IMR-90 (cell line): ENCODE data around the gene EFEMP2. TPM values are rescaled to one million over a fixed set of nuclear protein-coding genes. Genes with fewer than 3 reads are reported as not detected.
A peak's percentile ranks its signal among the peaks of the same experiment; 100 is the strongest.

Experiments
- ATAC-seq: fragments of 200-7000 bp; cut with Tn5 transposase; 2 replicates; pipeline ENCODE4 v1.9.1; 2020; ENCODE audit warnings: low read depth, mild to moderate bottlenecking, moderate library complexity
- BruUV-seq: library from RNA; stranded (reverse); fragments of 400-500 nt; replicated peaks from 2 replicates; lab custom pipeline; 2021; lab: Mats Ljungman, UMichigan
- CTCF ChIA-PET: fragments of 300-600 bp; formaldehyde crosslinking; extraction: SDS; loops from one replicate; lab custom pipeline; 2021; ENCODE audit warnings: antibody characterized with exemption; lab: Yijun Ruan, JAX
- POLR2A ChIA-PET: fragments of 300-600 bp; sonication (Branson Sonifier 250); formaldehyde crosslinking; loops from one replicate; lab custom pipeline; 2022; ENCODE audit warnings: antibody characterized with exemption; ENCODE audit not compliant: unreplicated experiment; lab: Charles Lee
- DNase-seq: peaks from one replicate; pipeline ENCODE4 v3.0.0; 2013
- H2AFZ ChIP-seq: replicated peaks from 2 replicates; pipeline ENCODE3; 2013; ENCODE audit warnings: low read length, mild to moderate bottlenecking; ENCODE audit not compliant: poor library complexity
- H2AK5ac ChIP-seq: 2 replicates; pipeline ENCODE4 v1.6.1; 2013; ENCODE audit warnings: low read depth, low read length, inconsistent platforms
- H2AK9ac ChIP-seq: replicated peaks from 2 replicates; pipeline ENCODE3; 2013; ENCODE audit warnings: mild to moderate bottlenecking, low read depth, low read length, moderate library complexity; ENCODE audit not compliant: poor library complexity
- H2BK120ac ChIP-seq: 2 replicates; pipeline ENCODE4 v1.6.1; 2013; ENCODE audit warnings: low read depth, low read length, inconsistent platforms
- H2BK15ac ChIP-seq: 3 replicates; pipeline ENCODE4 v1.6.1; 2013; ENCODE audit warnings: low read depth, low read length, inconsistent platforms
- H2BK20ac ChIP-seq: 2 replicates; pipeline ENCODE4 v1.6.1; 2013; ENCODE audit warnings: low read depth, mild to moderate bottlenecking, inconsistent platforms, low read length, moderate library complexity
- H2BK5ac ChIP-seq: 2 replicates; pipeline ENCODE4 v1.6.1; 2013; ENCODE audit warnings: mild to moderate bottlenecking, low read depth, low read length, inconsistent platforms; ENCODE audit not compliant: poor library complexity, severe bottlenecking
- H3K14ac ChIP-seq: replicated peaks from 2 replicates; pipeline ENCODE4 v1.6.1; 2013; ENCODE audit warnings: low read depth, low read length, inconsistent platforms
- H3K18ac ChIP-seq: 2 replicates; pipeline ENCODE4 v1.6.1; 2013; ENCODE audit warnings: low read depth, low read length, control low read depth
- H3K23ac ChIP-seq: 2 replicates; pipeline ENCODE4 v1.6.1; 2013; ENCODE audit warnings: low read depth, low read length, inconsistent platforms
- H3K27ac ChIP-seq: 2 replicates; pipeline ENCODE4 v1.5.1; 2013; ENCODE audit warnings: mild to moderate bottlenecking, control low read depth, low read length; ENCODE audit not compliant: insufficient read depth
- H3K27me3 ChIP-seq: 2 replicates; pipeline ENCODE4 v1.6.1; 2013; ENCODE audit warnings: low read length; ENCODE audit not compliant: control insufficient read depth, insufficient read depth
- H3K36me3 ChIP-seq: 2 replicates; pipeline ENCODE4 v1.6.1; 2013; ENCODE audit warnings: low read length, mixed read lengths; ENCODE audit not compliant: control insufficient read depth, insufficient read depth
- H3K4ac ChIP-seq: 2 replicates; pipeline ENCODE4 v1.6.1; 2013; ENCODE audit warnings: low read depth, low read length, inconsistent platforms
- H3K4me1 ChIP-seq: 2 replicates; pipeline ENCODE4 v1.6.1; 2013; ENCODE audit warnings: low read length, mixed read lengths; ENCODE audit not compliant: control insufficient read depth, insufficient read depth
- H3K4me2 ChIP-seq: 2 replicates; pipeline ENCODE4 v1.6.1; 2013; ENCODE audit warnings: low read depth, mild to moderate bottlenecking, control low read depth, low read length, moderate library complexity
- H3K4me3 ChIP-seq: 2 replicates; pipeline ENCODE4 v1.5.1; 2013; ENCODE audit warnings: low read depth, mild to moderate bottlenecking, control low read depth, low read length, moderate library complexity; ENCODE audit not compliant: insufficient read depth
- H3K56ac ChIP-seq: 2 replicates; pipeline ENCODE4 v1.6.1; 2013; ENCODE audit warnings: low read length, inconsistent platforms; ENCODE audit not compliant: insufficient read depth; ENCODE audit errors: extremely low read depth
- H3K79me1 ChIP-seq, 2 experiments: 2 replicates each; pipeline ENCODE4 v1.6.1; 2013; ENCODE audit warnings: low read length in 2 of 2, inconsistent platforms in 1 of 2, low read depth in 1 of 2
- H3K9ac ChIP-seq: 2 replicates; pipeline ENCODE4 v1.6.1; 2013; ENCODE audit warnings: low read depth, low read length, control low read depth
- H3K9me1 ChIP-seq: 2 replicates; pipeline ENCODE4 v1.6.1; 2013; ENCODE audit warnings: low read length, inconsistent platforms; ENCODE audit not compliant: insufficient read depth
- H3K9me3 ChIP-seq: 2 replicates; pipeline ENCODE4 v1.6.1; 2013; ENCODE audit warnings: low read length; ENCODE audit not compliant: control insufficient read depth, insufficient read depth
- H4K20me1 ChIP-seq: 2 replicates; pipeline ENCODE4 v1.6.1; 2013; ENCODE audit warnings: low read length, inconsistent platforms; ENCODE audit not compliant: insufficient read depth
- H4K5ac ChIP-seq: 2 replicates; pipeline ENCODE4 v1.6.1; 2013; ENCODE audit warnings: mild to moderate bottlenecking, low read depth, low read length, control low read depth
- H4K8ac ChIP-seq, 2 experiments: 2 replicates each; pipeline ENCODE4 v1.6.1; 2013; ENCODE audit warnings: low read depth in 2 of 2, low read length in 2 of 2, control low read depth in 1 of 2, inconsistent platforms in 1 of 2
- H4K91ac ChIP-seq: 2 replicates; pipeline ENCODE4 v1.6.1; 2013; ENCODE audit warnings: low read depth, low read length, inconsistent platforms; ENCODE audit not compliant: insufficient read depth
- BHLHE40 ChIP-seq: fragments of 150-350 bp; IDR thresholded peaks from 2 replicates; pipeline ENCODE4 v1.6.1; 2016; ENCODE audit warnings: mild to moderate bottlenecking, low read depth, low read length
- CEBPB ChIP-seq: IDR thresholded peaks from 2 replicates; pipeline ENCODE4 v1.6.1; 2012; ENCODE audit warnings: low read depth, low read length, improper control_type of control experiment
- CHD1 ChIP-seq: IDR thresholded peaks from 2 replicates; pipeline ENCODE4 v1.6.1; 2012; ENCODE audit warnings: low read depth, low read length, improper control_type of control experiment
- FOS ChIP-seq: fragments of 150-350 bp; IDR thresholded peaks from 2 replicates; pipeline ENCODE4 v1.6.1; 2016; ENCODE audit warnings: low read depth, low read length
- MAFK ChIP-seq: IDR thresholded peaks from 2 replicates; pipeline ENCODE4 v1.6.1; 2012; ENCODE audit warnings: low read depth, low read length, improper control_type of control experiment
- MAZ ChIP-seq: IDR thresholded peaks from 2 replicates; pipeline ENCODE4 v1.6.1; 2012; ENCODE audit warnings: low read depth, mild to moderate bottlenecking, low read length, improper control_type of control experiment, moderate library complexity, borderline replicate concordance
- MXI1 ChIP-seq: IDR thresholded peaks from 2 replicates; pipeline ENCODE4 v1.6.1; 2012; ENCODE audit warnings: low read depth, mild to moderate bottlenecking, low read length, moderate library complexity, borderline replicate concordance
- NFE2L2 ChIP-seq: fragments of 150-350 bp; IDR thresholded peaks from 2 replicates; pipeline ENCODE4 v1.6.1; 2016; ENCODE audit warnings: low read depth, mild to moderate bottlenecking, low read length
- POLR2A ChIP-seq: IDR thresholded peaks from 2 replicates; pipeline ENCODE4 v1.6.1; 2012; ENCODE audit warnings: mild to moderate bottlenecking, low read depth, low read length
- RAD21 ChIP-seq: IDR thresholded peaks from 2 replicates; pipeline ENCODE4 v1.6.1; 2012; ENCODE audit warnings: low read length, improper control_type of control experiment
- RCOR1 ChIP-seq: IDR thresholded peaks from 2 replicates; pipeline ENCODE4 v1.6.1; 2012; ENCODE audit warnings: mild to moderate bottlenecking, low read length, improper control_type of control experiment; ENCODE audit not compliant: insufficient replicate concordance
- RFX5 ChIP-seq: IDR thresholded peaks from 2 replicates; pipeline ENCODE4 v1.8.0; 2012; ENCODE audit warnings: low read depth, mild to moderate bottlenecking, low read length, moderate library complexity
- SMC3 ChIP-seq: fragments of 150-350 bp; IDR thresholded peaks from 2 replicates; pipeline ENCODE4 v1.6.1; 2016; ENCODE audit warnings: low read depth, mild to moderate bottlenecking, antibody characterized with exemption, low read length, moderate library complexity
- WGBS, 2 experiments: methylation state at CpG; one replicate each; pipeline versions ENCODE4 v1.1.5 to v1.1.7; 2013; ENCODE audit warnings: missing lambda C conversion rate in 2 of 2; ENCODE audit not compliant: insufficient read length in 1 of 2; ENCODE audit errors: extremely low coverage in 2 of 2; 5-methylcytosine and 5-hydroxymethylcytosine counted together
- dilution Hi-C: fragments of 300-500 bp; cut with HindIII; formaldehyde crosslinking; loops from one replicate; pipeline ENCODE4 v1.14.3; 2018; ENCODE audit warnings: low sequenced_read_pairs; ENCODE audit not compliant: unreplicated experiment
- in situ Hi-C: fragments of 300-500 bp; cut with MboI; formaldehyde crosslinking; loops from 3 replicates; pipeline ENCODE4 v1.14.3; 2019; ENCODE audit warnings: low sequenced_read_pairs, inconsistent platforms, mixed read lengths
- intact Hi-C: fragments of 100-400 bp; cut with micrococcal nuclease; formaldehyde crosslinking; loops from 2 replicates; pipeline ENCODE4 v1.10.0; 2022
- polyA plus RNA-seq, 3 experiments: library from polyadenylated mRNA; depleted of rRNA; stranded (reverse); fragments of >200 nt; gene quantifications; 2 replicates each; pipeline ENCODE4 v1.2.3, GENCODE V29; 2012; ENCODE audit warnings: low replicate concordance in 1 of 3
- total RNA-seq: library from RNA; depleted of rRNA; stranded (reverse); fragments of >200 nt; gene quantifications from 2 replicates; pipeline ENCODE4 v1.2.3, GENCODE V29; 2012
- TF ChIP-seq, protein P1 (sequence below): conservative IDR thresholded peaks from 2 replicates; pipeline ENCODE4 v1.5.1; 2012; ENCODE audit warnings: mild to moderate bottlenecking, low read depth, low read length, improper control_type of control experiment
- TF ChIP-seq, protein P2 (sequence below): fragments of 150-350 bp; IDR thresholded peaks from 2 replicates; pipeline ENCODE4 v1.6.1; 2017; ENCODE audit warnings: mild to moderate bottlenecking, antibody characterized with exemption, low read length, low read depth
- TF ChIP-seq, protein P3 (sequence below): fragments of 150-350 bp; IDR thresholded peaks from 2 replicates; pipeline ENCODE4 v1.6.1; 2016; ENCODE audit warnings: low read depth, mild to moderate bottlenecking, low read length, moderate library complexity, borderline replicate concordance

EFEMP2 gene
- total and polyA plus RNA-seq, 2 of the 4 experiments (the other 2 are of a cell fraction): 62.7 to 431 TPM

DNA sequence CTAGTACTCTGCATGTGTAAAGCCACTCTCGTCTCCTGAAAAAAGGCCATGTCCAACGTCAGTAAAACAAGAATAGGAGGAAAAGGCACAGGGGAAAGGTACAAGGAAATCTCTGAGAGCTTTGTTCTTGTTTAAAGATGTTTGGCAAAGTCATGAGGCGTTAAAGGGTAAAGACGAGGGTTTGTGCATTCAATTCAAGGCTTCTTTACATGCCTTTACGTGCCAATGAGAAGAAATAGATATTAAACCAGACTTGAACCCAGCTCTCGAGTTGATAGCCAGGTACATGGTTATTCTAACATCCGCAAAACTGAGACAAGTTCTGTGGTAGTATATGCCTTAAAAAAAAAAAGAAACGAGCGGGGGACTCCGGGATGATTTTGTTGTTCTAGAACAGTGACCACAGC, 13.9 kb downstream of the EFEMP2 start:
- Histone ChIP-seq H2BK15ac (peak overlapping the region; percentile 93), H4K8ac (peak overlapping the region; percentile 99), H2AK5ac (peak overlapping the region; percentile 95), H3K9me1 (peaks cover 24% of the 10 kb centered on the region), H2BK120ac (peak overlapping the region; percentile 93), H2BK20ac (peak overlapping the region; percentile 40), H2BK5ac (peak overlapping the region; percentile 89), H2AK9ac (peak overlapping the region; percentile 98), H3K23ac (peak overlapping the region; percentile 98), H4K5ac (peak overlapping the region; percentile 80), H3K4me1 (peaks cover 11% of the 10 kb centered on the region), H3K9ac (peak overlapping the region; percentile 93), H3K4ac (peak overlapping the region; percentile 99), H4K91ac (peak overlapping the region; percentile 97), H3K27me3 (no peaks in the 10 kb centered on the region), H3K27ac (peak overlapping the region; percentile 97), H3K4me2 (peak overlapping the region; percentile 84), H3K14ac (peak overlapping the region; percentile 99), H3K56ac (peak overlapping the region; percentile 99), H3K18ac (peak overlapping the region; percentile 80), H3K9me3 (no peaks in the 10 kb centered on the region), H3K79me1 (peaks cover 17 to 70% of the 10 kb centered on the region in 2 experiments), H4K20me1 (peaks cover 46% of the 10 kb centered on the region), H2AFZ (peak overlapping the region; percentile 90), H3K36me3 (peaks cover 50% of the 10 kb centered on the region), H3K4me3 (peak overlapping the region; percentile 43)
- CTCF ChIA-PET: interaction anchor here (0.8 to 2.1 kb wide), 3 partner anchors 26 to 41 kb away, joined by 3 to 14 read pairs (median 3); partner anchors contain the start of gene FIBP
- POLR2A ChIA-PET: interaction anchor here (0.6 to 1.3 kb wide), 10 partner anchors 8 to 560 kb away, joined by 3 to 5 read pairs (median 3); partner anchors contain the start of gene PCNX3
- no peak for ATAC-seq
- dilution Hi-C loops: no loop called here
- BruUV-seq: no TSS peak
- TF ChIP-seq, protein P1, sequence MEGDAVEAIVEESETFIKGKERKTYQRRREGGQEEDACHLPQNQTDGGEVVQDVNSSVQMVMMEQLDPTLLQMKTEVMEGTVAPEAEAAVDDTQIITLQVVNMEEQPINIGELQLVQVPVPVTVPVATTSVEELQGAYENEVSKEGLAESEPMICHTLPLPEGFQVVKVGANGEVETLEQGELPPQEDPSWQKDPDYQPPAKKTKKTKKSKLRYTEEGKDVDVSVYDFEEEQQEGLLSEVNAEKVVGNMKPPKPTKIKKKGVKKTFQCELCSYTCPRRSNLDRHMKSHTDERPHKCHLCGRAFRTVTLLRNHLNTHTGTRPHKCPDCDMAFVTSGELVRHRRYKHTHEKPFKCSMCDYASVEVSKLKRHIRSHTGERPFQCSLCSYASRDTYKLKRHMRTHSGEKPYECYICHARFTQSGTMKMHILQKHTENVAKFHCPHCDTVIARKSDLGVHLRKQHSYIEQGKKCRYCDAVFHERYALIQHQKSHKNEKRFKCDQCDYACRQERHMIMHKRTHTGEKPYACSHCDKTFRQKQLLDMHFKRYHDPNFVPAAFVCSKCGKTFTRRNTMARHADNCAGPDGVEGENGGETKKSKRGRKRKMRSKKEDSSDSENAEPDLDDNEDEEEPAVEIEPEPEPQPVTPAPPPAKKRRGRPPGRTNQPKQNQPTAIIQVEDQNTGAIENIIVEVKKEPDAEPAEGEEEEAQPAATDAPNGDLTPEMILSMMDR: no peak
- TF ChIP-seq RAD21 (no peak), POLR2A (no peak), CEBPB (no peak), BHLHE40 (no peak), RCOR1 (no peak), SMC3 (no peak), CHD1 (no peak), MXI1 (no peak), MAZ (no peak), FOS (no peak), RFX5 (no peak), NFE2L2 (no peak), MAFK (no peak)
- TF ChIP-seq, protein P2, sequence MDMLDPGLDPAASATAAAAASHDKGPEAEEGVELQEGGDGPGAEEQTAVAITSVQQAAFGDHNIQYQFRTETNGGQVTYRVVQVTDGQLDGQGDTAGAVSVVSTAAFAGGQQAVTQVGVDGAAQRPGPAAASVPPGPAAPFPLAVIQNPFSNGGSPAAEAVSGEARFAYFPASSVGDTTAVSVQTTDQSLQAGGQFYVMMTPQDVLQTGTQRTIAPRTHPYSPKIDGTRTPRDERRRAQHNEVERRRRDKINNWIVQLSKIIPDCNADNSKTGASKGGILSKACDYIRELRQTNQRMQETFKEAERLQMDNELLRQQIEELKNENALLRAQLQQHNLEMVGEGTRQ: no peak
- TF ChIP-seq, protein P3, sequence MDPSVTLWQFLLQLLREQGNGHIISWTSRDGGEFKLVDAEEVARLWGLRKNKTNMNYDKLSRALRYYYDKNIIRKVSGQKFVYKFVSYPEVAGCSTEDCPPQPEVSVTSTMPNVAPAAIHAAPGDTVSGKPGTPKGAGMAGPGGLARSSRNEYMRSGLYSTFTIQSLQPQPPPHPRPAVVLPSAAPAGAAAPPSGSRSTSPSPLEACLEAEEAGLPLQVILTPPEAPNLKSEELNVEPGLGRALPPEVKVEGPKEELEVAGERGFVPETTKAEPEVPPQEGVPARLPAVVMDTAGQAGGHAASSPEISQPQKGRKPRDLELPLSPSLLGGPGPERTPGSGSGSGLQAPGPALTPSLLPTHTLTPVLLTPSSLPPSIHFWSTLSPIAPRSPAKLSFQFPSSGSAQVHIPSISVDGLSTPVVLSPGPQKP: no peak
- no peak for DNase-seq
- intact Hi-C loops: loop anchor here (1.0 kb wide), 1 partner anchor 57 kb away; no protein-coding TSS in a partner anchor
- in situ Hi-C loops: no loop called here
- WGBS, 2 experiments: no CpG with 5 or more reads among the region's 10 CpGs
